Measurements from ENCODE around the gene KRT14. TPM values are rescaled to one million over a fixed set of nuclear protein-coding genes. Genes with fewer than 3 reads are reported as not detected.

KRT14 gene
- total and polyA plus RNA-seq, 2 donors from 2014 or later, result not detected

DNA sequence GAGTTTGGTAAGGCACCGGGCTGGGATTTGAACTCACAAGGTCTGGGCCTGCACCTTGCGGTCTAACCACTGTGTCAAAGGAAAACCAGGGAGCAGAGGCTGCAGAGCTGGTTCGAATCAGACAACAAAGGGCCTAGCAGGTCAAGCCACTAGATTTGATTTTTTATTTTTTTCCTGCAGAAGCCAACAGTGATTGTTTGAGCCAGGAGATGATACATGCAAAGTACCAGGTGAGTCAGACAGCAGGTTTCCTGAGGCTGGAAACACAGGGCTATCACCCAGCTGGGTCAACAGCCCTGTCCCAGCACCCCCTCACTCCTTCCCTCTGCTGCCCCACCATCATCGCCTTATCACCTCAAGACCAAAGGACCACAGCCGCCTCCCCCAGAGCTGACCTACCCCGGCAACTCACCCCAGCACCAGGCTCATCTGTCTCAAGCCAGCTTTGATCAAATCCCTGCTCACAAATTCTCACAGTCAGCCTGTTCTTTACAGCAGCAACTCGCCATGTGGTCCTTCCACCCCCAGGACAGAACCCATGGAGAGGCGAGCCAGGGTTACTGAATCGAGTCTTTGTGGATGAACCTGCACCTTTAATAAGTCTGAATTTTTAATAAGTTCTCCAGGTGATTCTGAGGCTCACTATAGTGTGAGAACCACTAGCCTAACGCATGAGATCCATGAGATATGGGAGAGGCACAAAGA lies 45.6 kb downstream of the KRT14 start:
- DNase-seq (no peak), FAIRE-seq (no peak)
- Histone ChIP-seq H3K4me3 (ENCODE audit: low read length in 3 of 3) (no peak overlapping the region), H3K27me3 (ENCODE audit: control insufficient read depth, insufficient read depth, low read length) (no peaks in the 10 kb centered on the region), H3K4me1 (ENCODE audit: control insufficient read depth in 2 of 3, insufficient read depth in 2 of 3, low read depth in 1 of 3, low read length in 3 of 3) (peaks cover 0 to 7% (median 0%) of the 10 kb centered on the region in 3 donors), H3K9ac (ENCODE audit: low read length in 3 of 3) (no peak overlapping the region), H3K36me3 (ENCODE audit: control insufficient read depth in 2 of 3, insufficient read depth in 3 of 3, low read length in 3 of 3) (no peaks in the 10 kb centered on the region), H3K9me3 (ENCODE audit: control insufficient read depth in 2 of 3, insufficient read depth in 1 of 3, low read length in 3 of 3) (no peaks in the 10 kb centered on the region), H3K27ac (ENCODE audit: low read depth in 2 of 2, low read length in 2 of 2) (peak overlapping the region in 1 of 2 donors; percentile 37)
- intact Hi-C loops (cut with DNase I), result no loop called here
- TF ChIP-seq, protein P1, sequence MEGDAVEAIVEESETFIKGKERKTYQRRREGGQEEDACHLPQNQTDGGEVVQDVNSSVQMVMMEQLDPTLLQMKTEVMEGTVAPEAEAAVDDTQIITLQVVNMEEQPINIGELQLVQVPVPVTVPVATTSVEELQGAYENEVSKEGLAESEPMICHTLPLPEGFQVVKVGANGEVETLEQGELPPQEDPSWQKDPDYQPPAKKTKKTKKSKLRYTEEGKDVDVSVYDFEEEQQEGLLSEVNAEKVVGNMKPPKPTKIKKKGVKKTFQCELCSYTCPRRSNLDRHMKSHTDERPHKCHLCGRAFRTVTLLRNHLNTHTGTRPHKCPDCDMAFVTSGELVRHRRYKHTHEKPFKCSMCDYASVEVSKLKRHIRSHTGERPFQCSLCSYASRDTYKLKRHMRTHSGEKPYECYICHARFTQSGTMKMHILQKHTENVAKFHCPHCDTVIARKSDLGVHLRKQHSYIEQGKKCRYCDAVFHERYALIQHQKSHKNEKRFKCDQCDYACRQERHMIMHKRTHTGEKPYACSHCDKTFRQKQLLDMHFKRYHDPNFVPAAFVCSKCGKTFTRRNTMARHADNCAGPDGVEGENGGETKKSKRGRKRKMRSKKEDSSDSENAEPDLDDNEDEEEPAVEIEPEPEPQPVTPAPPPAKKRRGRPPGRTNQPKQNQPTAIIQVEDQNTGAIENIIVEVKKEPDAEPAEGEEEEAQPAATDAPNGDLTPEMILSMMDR (IDR thresholded peaks at IDR 0.05; ENCODE audit: borderline replicate concordance, extremely low read depth, insufficient read depth), result no peak

DNA sequence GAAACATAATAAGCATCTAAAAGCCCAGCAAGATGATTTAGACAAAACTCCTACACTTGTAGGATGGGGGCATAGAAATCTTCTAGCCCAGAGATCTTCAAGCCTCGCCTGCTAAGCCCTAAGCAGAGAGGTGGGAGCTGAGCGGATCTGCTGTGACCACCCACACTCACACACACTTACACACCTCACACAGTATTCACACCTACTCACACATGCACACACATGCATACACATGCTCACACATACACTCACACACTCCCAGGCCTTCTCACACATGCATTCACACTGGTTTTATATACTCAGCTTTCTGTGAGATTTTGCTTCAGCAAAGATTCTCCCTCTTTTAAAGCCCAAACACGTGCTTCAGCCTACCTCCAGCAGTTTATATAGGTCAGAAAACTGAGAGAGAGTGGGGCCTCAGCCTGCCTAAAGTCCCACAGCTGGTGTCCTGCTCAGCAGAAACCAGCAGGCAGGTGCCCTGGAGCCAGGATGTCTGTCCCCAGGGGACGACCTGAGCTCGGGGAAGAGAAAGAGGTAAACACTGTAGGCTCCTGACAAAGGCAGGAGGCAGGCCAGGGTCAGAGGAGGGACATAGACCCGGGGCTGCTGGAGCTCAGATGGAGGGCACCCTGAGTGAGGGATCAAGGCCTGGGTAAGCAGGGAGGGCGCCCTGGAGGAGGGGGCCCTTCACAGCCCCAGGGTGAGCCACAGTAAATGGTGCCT lies 46.6 kb downstream of the KRT14 start:
- DNase-seq (no peak), FAIRE-seq (no peak)
- Histone ChIP-seq H3K27me3 (ENCODE audit: control insufficient read depth, insufficient read depth, low read length) (no peaks in the 10 kb centered on the region), H3K36me3 (ENCODE audit: control insufficient read depth in 2 of 3, insufficient read depth in 3 of 3, low read length in 3 of 3) (no peaks in the 10 kb centered on the region), H3K9me3 (ENCODE audit: control insufficient read depth in 2 of 3, insufficient read depth in 1 of 3, low read length in 3 of 3) (no peaks in the 10 kb centered on the region), H3K27ac (ENCODE audit: low read depth in 2 of 2, low read length in 2 of 2) (no peak overlapping the region), H3K4me3 (ENCODE audit: low read length in 3 of 3) (no peak overlapping the region), H3K4me1 (ENCODE audit: control insufficient read depth in 2 of 3, insufficient read depth in 2 of 3, low read depth in 1 of 3, low read length in 3 of 3) (peaks cover 0 to 7% (median 0%) of the 10 kb centered on the region in 3 donors), H3K9ac (ENCODE audit: low read length in 3 of 3) (no peak overlapping the region)
- intact Hi-C loops (cut with DNase I), result no loop called here
- TF ChIP-seq, protein P1 (IDR thresholded peaks at IDR 0.05; ENCODE audit: borderline replicate concordance, extremely low read depth, insufficient read depth), result no peak

DNA sequence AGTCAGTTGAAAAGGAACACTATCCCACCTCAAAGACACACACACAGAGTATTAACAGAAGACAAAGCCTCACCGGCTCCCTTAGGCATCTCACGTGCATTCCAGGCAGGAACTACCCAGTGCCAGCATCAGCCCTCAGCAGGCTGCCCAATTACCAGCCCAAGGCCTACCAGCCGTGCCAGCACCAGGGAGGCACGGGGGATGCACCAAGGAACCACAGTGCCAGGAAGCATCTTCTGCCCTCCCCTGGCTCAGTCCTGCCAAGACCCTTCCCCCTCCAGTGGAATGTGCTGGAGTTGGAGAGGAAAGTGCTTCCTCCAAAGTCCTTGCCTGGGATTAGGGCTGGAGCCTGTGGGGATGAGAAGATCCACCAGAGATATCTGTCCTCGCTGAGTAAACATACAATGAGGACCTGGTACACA lies 47.6 kb downstream of the KRT14 start:
- no peak overlapping the region for H3K9ac ChIP-seq (ENCODE audit: low read length in 3 of 3)
- no peak for FAIRE-seq
- intact Hi-C loops (cut with DNase I), result no loop called here
- no peaks in the 10 kb centered on the region for H3K27me3 ChIP-seq (ENCODE audit: control insufficient read depth, insufficient read depth, low read length)
- H3K9me3 ChIP-seq (ENCODE audit: control insufficient read depth in 2 of 3, insufficient read depth in 1 of 3, low read length in 3 of 3), result no peaks in the 10 kb centered on the region
- DNase-seq, result no peak
- no peaks in the 10 kb centered on the region for H3K36me3 ChIP-seq (ENCODE audit: control insufficient read depth in 2 of 3, insufficient read depth in 3 of 3, low read length in 3 of 3)
- TF ChIP-seq, protein P1 (IDR thresholded peaks at IDR 0.05; ENCODE audit: borderline replicate concordance, extremely low read depth, insufficient read depth), result no peak
- H3K4me3 ChIP-seq (ENCODE audit: low read length in 3 of 3), result no peak overlapping the region
- H3K4me1 ChIP-seq (ENCODE audit: control insufficient read depth in 2 of 3, insufficient read depth in 2 of 3, low read depth in 1 of 3, low read length in 3 of 3), result no peaks in the 10 kb centered on the region
- no peak overlapping the region for H3K27ac ChIP-seq (ENCODE audit: low read depth in 2 of 2, low read length in 2 of 2)
